Calu3 (cell line): Measurements from ENCODE around the gene FAM47C. TPM values are rescaled to one million over a fixed set of nuclear protein-coding genes. Genes with fewer than 3 reads are reported as not detected.
"Not testable (repeated sequence)": the region's sequence is repeated elsewhere in the genome, so short reads cannot be mapped to it uniquely, and the experiment has no call there.

Experiments
- BruUV-seq: library from RNA; stranded (reverse); fragments of 400-500 nt; replicated peaks from 2 replicates; lab custom pipeline; 2021; lab: Mats Ljungman, UMichigan
- CTCF ChIA-PET: fragments of 300-600 bp; sonication (Branson Sonifier 250); formaldehyde crosslinking; loops from one replicate; lab custom pipeline; 2022; ENCODE audit warnings: antibody characterized with exemption; lab: Charles Lee
- DNase-seq: peaks from one replicate; pipeline ENCODE4 v3.0.0; 2022
- H3K27ac Mint-ChIP-seq: one replicate; pipeline ENCODE4 v1.8.0; 2022; ENCODE audit warnings: mixed read lengths; ENCODE audit not compliant: unreplicated experiment
- H3K27me3 Mint-ChIP-seq: one replicate; pipeline ENCODE4 v1.8.0; 2022; ENCODE audit warnings: mixed read lengths; ENCODE audit not compliant: unreplicated experiment
- H3K36me3 Mint-ChIP-seq: one replicate; pipeline ENCODE4 v1.8.0; 2022; ENCODE audit warnings: mild to moderate bottlenecking, moderate library complexity, mixed read lengths; ENCODE audit not compliant: insufficient read depth, unreplicated experiment
- H3K4me1 Mint-ChIP-seq: one replicate; pipeline ENCODE4 v1.8.0; 2022; ENCODE audit warnings: mild to moderate bottlenecking, low read depth, mixed read lengths; ENCODE audit not compliant: unreplicated experiment
- H3K4me3 Mint-ChIP-seq: one replicate; pipeline ENCODE4 v1.8.0; 2022; ENCODE audit warnings: mild to moderate bottlenecking, low read depth, moderate library complexity, mixed read lengths; ENCODE audit not compliant: unreplicated experiment
- H3K9me3 Mint-ChIP-seq: one replicate; pipeline ENCODE4 v1.8.0; 2022; ENCODE audit warnings: low read depth, mixed read lengths; ENCODE audit not compliant: unreplicated experiment
- CTCF ChIP-seq: fragments of 200-600 bp; IDR thresholded peaks from one replicate; pipeline ENCODE4 v1.8.0; 2022; ENCODE audit warnings: antibody characterized with exemption; ENCODE audit not compliant: unreplicated experiment
- intact Hi-C: fragments of 100-400 bp; cut with micrococcal nuclease; formaldehyde crosslinking; loops from one replicate; pipeline ENCODE4 v1.10.0; 2022; ENCODE audit not compliant: unreplicated experiment
- total RNA-seq: library from RNA; stranded (reverse); gene quantifications from 2 replicates; pipeline ENCODE4 v1.2.3, GENCODE V29; 2022

The FAM47C gene
- total RNA-seq, 1 experiment from 2014 or later, result not detected

GRCh38 chrX:36986231-36986630 is 21.9 kb upstream of the FAM47C start:
- peak overlapping the region; percentile 75 for H3K4me3 Mint-ChIP-seq
- no peak for TF ChIP-seq CTCF
- no peaks in the 10 kb centered on the region for H3K9me3 Mint-ChIP-seq
- H3K4me1 Mint-ChIP-seq, result peaks cover 9% of the 10 kb centered on the region
- DNase-seq, result peak; percentile 32
- H3K27ac Mint-ChIP-seq, result no peak overlapping the region
- no TSS peak for BruUV-seq
- intact Hi-C loops, result no loop called here
- CTCF ChIA-PET, result interaction anchor here (1.1 kb wide), 1 partner anchor 11 kb away, joined by 3 read pairs; no protein-coding TSS in a partner anchor
- H3K27me3 Mint-ChIP-seq, result peaks cover 5% of the 10 kb centered on the region
- peaks cover 12% of the 10 kb centered on the region for H3K36me3 Mint-ChIP-seq

- H3K4me3 Mint-ChIP-seq, BruUV-seq, intact Hi-C loops, H3K4me1 Mint-ChIP-seq, H3K9me3 Mint-ChIP-seq, CTCF ChIA-PET, DNase-seq, H3K27ac Mint-ChIP-seq: not testable (repeated sequence)
- H3K27me3 Mint-ChIP-seq, result peaks cover 15% of the 10 kb centered on the region
- peaks cover 12% of the 10 kb centered on the region for H3K36me3 Mint-ChIP-seq
Observed at GRCh38 chrX:36987212-36987611, 21.0 kb upstream of the FAM47C start.

- no peaks in the 10 kb centered on the region for H3K4me1 Mint-ChIP-seq
- H3K27me3 Mint-ChIP-seq, result no peaks in the 10 kb centered on the region
- DNase-seq, result no peak
- CTCF ChIA-PET, result no interaction called here
- H3K27ac Mint-ChIP-seq, result no peak overlapping the region
- intact Hi-C loops, result no loop called here
- TF ChIP-seq CTCF, result no peak
- no peaks in the 10 kb centered on the region for H3K9me3 Mint-ChIP-seq
- no peaks in the 10 kb centered on the region for H3K36me3 Mint-ChIP-seq
- no peak overlapping the region for H3K4me3 Mint-ChIP-seq
- BruUV-seq, result no TSS peak
Observed at GRCh38 chrX:37000140-37000539, 8.0 kb upstream of the FAM47C start.

GRCh38 chrX:37010496-37010895 is 2.3 kb downstream of the FAM47C start:
- no peak overlapping the region for H3K4me3 Mint-ChIP-seq
- no peaks in the 10 kb centered on the region for H3K36me3 Mint-ChIP-seq
- intact Hi-C loops, result no loop called here
- BruUV-seq, result no TSS peak
- no peak overlapping the region for H3K27ac Mint-ChIP-seq
- no peaks in the 10 kb centered on the region for H3K4me1 Mint-ChIP-seq
- peaks cover 3% of the 10 kb centered on the region for H3K9me3 Mint-ChIP-seq
- CTCF ChIA-PET, result no interaction called here
- no peak for DNase-seq
- no peak for TF ChIP-seq CTCF
- H3K27me3 Mint-ChIP-seq, result no peaks in the 10 kb centered on the region

GRCh38 chrX:37034260-37034659 is 26.1 kb downstream of the FAM47C start:
- H3K36me3 Mint-ChIP-seq, H3K27ac Mint-ChIP-seq, H3K4me1 Mint-ChIP-seq, DNase-seq, CTCF ChIA-PET, H3K4me3 Mint-ChIP-seq, intact Hi-C loops, H3K9me3 Mint-ChIP-seq, BruUV-seq: not testable (repeated sequence)
- peaks cover 12% of the 10 kb centered on the region for H3K27me3 Mint-ChIP-seq

GRCh38 chrX:37036674-37037220 is 28.6 kb downstream of the FAM47C start:
- H3K36me3 Mint-ChIP-seq, intact Hi-C loops, H3K9me3 Mint-ChIP-seq, H3K27me3 Mint-ChIP-seq, CTCF ChIA-PET, DNase-seq, BruUV-seq, H3K4me1 Mint-ChIP-seq, H3K4me3 Mint-ChIP-seq, H3K27ac Mint-ChIP-seq: not testable (repeated sequence)

GRCh38 chrX:37038814-37039213 is 30.6 kb downstream of the FAM47C start:
- H3K4me1 Mint-ChIP-seq, H3K27ac Mint-ChIP-seq, intact Hi-C loops, H3K4me3 Mint-ChIP-seq, BruUV-seq, DNase-seq, CTCF ChIA-PET, H3K27me3 Mint-ChIP-seq, H3K36me3 Mint-ChIP-seq, H3K9me3 Mint-ChIP-seq: not testable (repeated sequence)
